NCI-H1436 treated with DMSO at 0.1 percent for 48 hours (cell line): ENCODE results near the gene CBY1.
"Not testable (repeated sequence)": the region's sequence is repeated elsewhere in the genome, so short reads cannot be mapped to it uniquely, and the experiment has no call there.

Source experiments
- DNase-seq: peaks from one replicate; lab custom pipeline; 2025; lab: John Stamatoyannopoulos, UW

CBY1 gene

GRCh38 chr22:38656256-38657044, at the start of gene CBY1, which contains the start of gene FAM227A:
CBY1 (plus strand) TSS chr22:38656638; CDS start chr22:38668055, 11,417 bp downstream.
FAM227A (minus strand) TSS chr22:38656392; CDS start chr22:38650168, 6,224 bp downstream.
- peak; percentile 42 for DNase-seq

GRCh38 chr22:38607680-38608079, 48.8 kb upstream of the CBY1 start:
- no peak for DNase-seq

GRCh38 chr22:38608992-38609750, 47.3 kb upstream of the CBY1 start:
- no peak for DNase-seq

GRCh38 chr22:38610234-38610633, 46.2 kb upstream of the CBY1 start:
- no peak for DNase-seq

GRCh38 chr22:38611559-38611958, 44.9 kb upstream of the CBY1 start:
- no peak for DNase-seq

GRCh38 chr22:38612217-38613006, 44.0 kb upstream of the CBY1 start:
- DNase-seq, result no peak

GRCh38 chr22:38613588-38613987, 42.9 kb upstream of the CBY1 start:
- no peak for DNase-seq

- DNase-seq, result no peak
Observed at GRCh38 chr22:38614332-38615063, 41.9 kb upstream of the CBY1 start.

GRCh38 chr22:38615064-38615405, 41.4 kb upstream of the CBY1 start:
- not testable (repeated sequence) for DNase-seq

GRCh38 chr22:38618258-38618657, 38.2 kb upstream of the CBY1 start:
- DNase-seq, result no peak

GRCh38 chr22:38618682-38619081, 37.8 kb upstream of the CBY1 start:
- DNase-seq, result no peak

GRCh38 chr22:38623351-38623750, 33.1 kb upstream of the CBY1 start:
- no peak for DNase-seq

- no peak for DNase-seq
Observed at GRCh38 chr22:38628444-38628843, 28.0 kb upstream of the CBY1 start.

- no peak for DNase-seq
Observed at GRCh38 chr22:38629108-38629507, 27.3 kb upstream of the CBY1 start.

GRCh38 chr22:38631724-38632123, 24.7 kb upstream of the CBY1 start:
- DNase-seq, result no peak

GRCh38 chr22:38632528-38632927, 23.9 kb upstream of the CBY1 start:
- no peak for DNase-seq

- no peak for DNase-seq
Observed at GRCh38 chr22:38638216-38638615, 18.2 kb upstream of the CBY1 start.

GRCh38 chr22:38638728-38639127, 17.7 kb upstream of the CBY1 start:
- DNase-seq, result no peak

- DNase-seq, result no peak
Observed at GRCh38 chr22:38641476-38642040, 14.9 kb upstream of the CBY1 start.

- DNase-seq, result not testable (repeated sequence)
Observed at GRCh38 chr22:38644245-38644644, 12.2 kb upstream of the CBY1 start.

GRCh38 chr22:38645430-38645829, 11.0 kb upstream of the CBY1 start:
- DNase-seq, result no peak
